Aorta (tissue), 5 donors: ENCODE results near the gene CADM3. TPM values are rescaled to one million over a fixed set of nuclear protein-coding genes. Genes with fewer than 3 reads are reported as not detected.
A peak's percentile ranks its signal among the peaks of the same experiment; 100 is the strongest.

ENCODE experiments used
- ATAC-seq: fragments of 200-7000 bp; cut with Tn5 transposase; one replicate; pipeline ENCODE4 v1.9.1; 2022; ENCODE audit warnings: moderate library complexity; ENCODE audit not compliant: low FRiP score
- DNase-seq, 2 donors: peaks; one replicate each; pipeline ENCODE4 v3.0.0-alpha.2; 2020
- H3K27ac ChIP-seq, 2 donors: one replicate each; pipeline ENCODE4 v1.5.1; 2013; ENCODE audit warnings: low read length in 2 of 2, mild to moderate bottlenecking in 2 of 2, moderate library complexity in 2 of 2, control low read depth in 1 of 2, inconsistent platforms in 1 of 2, low read depth in 1 of 2
- H3K27me3 ChIP-seq, 2 donors: one replicate each; pipeline ENCODE4 v1.6.1; 2013; ENCODE audit warnings: control low read depth in 1 of 2, low read length in 1 of 2, mild to moderate bottlenecking in 1 of 2, moderate library complexity in 1 of 2; ENCODE audit not compliant: insufficient read depth in 2 of 2, control insufficient read depth in 1 of 2
- H3K36me3 ChIP-seq, 2 donors: one replicate each; pipeline ENCODE4 v1.6.1; 2013; ENCODE audit warnings: control low read depth in 1 of 2, low read length in 1 of 2, mild to moderate bottlenecking in 1 of 2; ENCODE audit not compliant: insufficient read depth in 2 of 2, control insufficient read depth in 1 of 2
- H3K4me1 ChIP-seq, 2 donors: one replicate each; pipeline ENCODE4 v1.6.1; 2013; ENCODE audit warnings: low read length in 2 of 2, control low read depth in 1 of 2, mild to moderate bottlenecking in 1 of 2, moderate library complexity in 1 of 2; ENCODE audit not compliant: insufficient read depth in 2 of 2, control insufficient read depth in 1 of 2
- H3K4me3 ChIP-seq, 2 donors: one replicate each; pipeline ENCODE4 v1.5.1; 2013; ENCODE audit warnings: low read length in 2 of 2, control low read depth in 1 of 2, mild to moderate bottlenecking in 1 of 2
- H3K9me3 ChIP-seq: one replicate; pipeline ENCODE4 v1.6.1; 2013; ENCODE audit warnings: mild to moderate bottlenecking, low read length; ENCODE audit not compliant: control insufficient read depth
- whole genome bisulfite sequencing, 2 donors: extraction: QIAGEN DNeasy Blood & Tissue Kit; methylation state at CpG; one replicate each; pipeline ENCODE4 v1.1.7; 2013; 5-methylcytosine and 5-hydroxymethylcytosine counted together
- intact Hi-C, 2 donors: fragments of 100-400 bp; cut with DNase I; formaldehyde crosslinking; loops; one replicate each; pipeline versions ENCODE4 v1.14.2 to v1.15.0; 2022
- polyA plus RNA-seq, 2 donors: library from polyadenylated mRNA; stranded (reverse); fragments of 200-250 nt; gene quantifications; one replicate each; pipeline ENCODE4 v1.2.3, GENCODE V29; 2013
- total RNA-seq, 2 donors: library from RNA; stranded (reverse); fragmentation: NEBNext Ultra II Directional; extraction: Animal tissue kit (Norgen Biotek cat#: 25700); gene quantifications; one replicate each; pipeline ENCODE4 v1.2.1, GENCODE V29; 2021
- donor health status: healthy with polysubstance abuse.
- donor health status: Bipolar disorder and iron deficiency.
- donor health status: DM: no; HTN: no; CAD: no.
- donor health status: DM: no; HTN: no; CAD: no.
- donor health status: DM: yes; HTN: yes; CAD: no.

Gene CADM3
- total and polyA plus RNA-seq, 4 donors: 0.75 to 41.2 (median 10.9) TPM; not detected in 1

GRCh38 chr1:159180516-159180915 is 9.1 kb downstream of the CADM3 start:
- Histone ChIP-seq H3K4me1 (no peaks in the 10 kb centered on the region), H3K36me3 (no peaks in the 10 kb centered on the region), H3K27ac (no peak overlapping the region), H3K9me3 (peaks cover 2% of the 10 kb centered on the region), H3K27me3 (no peaks in the 10 kb centered on the region), H3K4me3 (no peak overlapping the region)
- intact Hi-C loops: no loop called here
- DNase-seq (no peak), ATAC-seq (no peak)
- 96 to 98% methylated on average over 2 of the region's 2 CpGs for WGBS, 2 donors

- H3K4me3 ChIP-seq: no peak overlapping the region
- no peak for ATAC-seq
- H3K4me1 ChIP-seq: no peaks in the 10 kb centered on the region
- peaks cover 2% of the 10 kb centered on the region for H3K9me3 ChIP-seq
- intact Hi-C loops: no loop called here
- no peak overlapping the region for H3K27ac ChIP-seq
- H3K36me3 ChIP-seq: no peaks in the 10 kb centered on the region
- WGBS, 2 donors: 23% methylated on average over 4 of the region's 4 CpGs
- H3K27me3 ChIP-seq: no peaks in the 10 kb centered on the region
- DNase-seq: no peak
Measured at GRCh38 chr1:159181328-159182024, 10.1 kb downstream of the CADM3 start.

DNA sequence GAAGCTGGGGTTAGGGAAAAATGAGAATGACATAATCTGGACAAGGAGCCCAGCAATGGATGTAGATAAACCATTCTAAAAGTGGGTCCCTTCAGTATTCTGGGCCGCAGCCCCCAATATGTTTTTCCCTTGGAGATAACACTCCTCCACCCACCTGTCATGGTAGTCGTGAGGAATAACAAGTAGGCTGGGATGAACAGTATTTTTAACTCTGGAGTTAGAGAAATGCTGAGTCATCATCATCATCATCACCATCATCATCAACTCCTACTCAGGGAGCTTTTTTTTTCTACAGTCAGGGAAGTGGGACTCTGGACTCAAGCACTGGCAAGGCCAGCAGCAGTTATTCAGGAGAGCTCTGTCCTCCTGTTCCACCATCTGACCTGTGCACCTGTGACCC is 12.8 kb downstream of the CADM3 start:
- Histone ChIP-seq H3K4me1 (no peaks in the 10 kb centered on the region), H3K4me3 (no peak overlapping the region), H3K27ac (no peak overlapping the region), H3K27me3 (no peaks in the 10 kb centered on the region), H3K36me3 (no peaks in the 10 kb centered on the region), H3K9me3 (peaks cover 2% of the 10 kb centered on the region)
- ATAC-seq (no peak), DNase-seq (no peak)
- intact Hi-C loops: no loop called here
- 71 to 76% methylated on average over 2 of the region's 2 CpGs for WGBS, 2 donors

- no peak overlapping the region for H3K4me3 ChIP-seq
- intact Hi-C loops: no loop called here
- DNase-seq (no peak), ATAC-seq (no peak)
- H3K36me3 ChIP-seq: no peaks in the 10 kb centered on the region
- H3K4me1 ChIP-seq: no peaks in the 10 kb centered on the region
- no peak overlapping the region for H3K27ac ChIP-seq
- peaks cover 2% of the 10 kb centered on the region for H3K9me3 ChIP-seq
- no peaks in the 10 kb centered on the region for H3K27me3 ChIP-seq
- WGBS, 2 donors: 79 to 85% methylated on average over 5 of the region's 5 CpGs
Measured at GRCh38 chr1:159185121-159185520, 13.7 kb downstream of the CADM3 start.

- no peaks in the 10 kb centered on the region for H3K4me1 ChIP-seq
- H3K4me3 ChIP-seq: no peak overlapping the region
- intact Hi-C loops: no loop called here
- no peaks in the 10 kb centered on the region for H3K9me3 ChIP-seq
- no peak for DNase-seq
- H3K27me3 ChIP-seq: no peaks in the 10 kb centered on the region
- no peak for ATAC-seq
- no peaks in the 10 kb centered on the region for H3K36me3 ChIP-seq
- 22 to 29% methylated on average over 3 of the region's 3 CpGs for WGBS, 2 donors
- no peak overlapping the region for H3K27ac ChIP-seq
Measured at GRCh38 chr1:159187033-159187432, 15.6 kb downstream of the CADM3 start.

GRCh38 chr1:159187647-159188374 is 16.4 kb downstream of the CADM3 start:
- Histone ChIP-seq H3K4me1 (no peaks in the 10 kb centered on the region), H3K4me3 (no peak overlapping the region), H3K27me3 (no peaks in the 10 kb centered on the region), H3K27ac (no peak overlapping the region), H3K9me3 (no peaks in the 10 kb centered on the region), H3K36me3 (no peaks in the 10 kb centered on the region)
- 13 to 19% methylated on average over 14 of the region's 14 CpGs for WGBS, 2 donors
- intact Hi-C loops: no loop called here
- peak; percentile 62 for ATAC-seq
- DNase-seq: no peak

DNA sequence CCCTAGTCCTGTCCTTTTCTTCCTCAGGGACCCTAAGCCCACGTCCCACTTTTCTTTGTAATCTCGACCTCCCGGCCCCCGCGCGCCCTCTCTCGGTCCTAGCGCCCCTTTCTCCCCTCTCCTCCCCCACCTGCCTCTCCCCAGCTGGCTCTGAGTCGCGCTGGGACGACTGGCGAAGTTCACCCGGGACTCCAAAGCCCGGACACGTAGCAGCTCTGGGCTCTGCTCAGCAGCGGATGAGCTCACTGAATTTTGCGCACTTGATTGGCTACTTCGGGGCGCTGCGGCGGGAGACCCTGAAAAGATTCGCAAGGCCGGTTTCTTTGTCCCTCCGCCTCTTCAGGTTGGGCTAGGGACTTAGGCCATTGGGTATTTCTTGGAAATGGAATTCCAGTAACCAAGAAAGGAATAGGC is 17.0 kb downstream of the CADM3 start:
- no peaks in the 10 kb centered on the region for H3K27me3 ChIP-seq
- no peak overlapping the region for H3K27ac ChIP-seq
- H3K9me3 ChIP-seq: no peaks in the 10 kb centered on the region
- H3K36me3 ChIP-seq: no peaks in the 10 kb centered on the region
- peak; percentile 78 for ATAC-seq
- 1% methylated on average over 24 of the region's 24 CpGs for WGBS, 2 donors
- intact Hi-C loops: no loop called here
- no peak overlapping the region for H3K4me3 ChIP-seq
- no peaks in the 10 kb centered on the region for H3K4me1 ChIP-seq
- peak; percentile 77 to 88 for DNase-seq

DNA sequence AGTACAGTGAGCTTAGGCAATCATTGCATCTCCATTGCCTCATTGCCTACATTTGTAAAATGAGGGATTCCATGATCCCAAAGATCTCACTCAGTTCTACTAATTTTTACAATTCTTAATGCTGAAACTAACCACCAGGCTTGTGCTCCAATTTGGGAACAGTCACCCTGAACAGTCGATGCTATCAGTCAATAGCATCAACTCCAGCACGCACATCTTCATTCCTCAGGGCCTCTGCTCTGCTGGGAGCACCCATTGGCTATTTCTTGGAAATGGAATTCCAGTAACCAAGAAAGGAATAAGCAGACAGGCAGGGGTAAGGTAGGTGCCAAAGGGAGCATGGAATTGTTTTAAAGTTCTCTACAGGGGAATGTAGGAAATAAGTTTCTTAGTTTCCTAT is 19.0 kb downstream of the CADM3 start:
- H3K27me3 ChIP-seq: no peaks in the 10 kb centered on the region
- no peaks in the 10 kb centered on the region for H3K36me3 ChIP-seq
- intact Hi-C loops: no loop called here
- H3K27ac ChIP-seq: no peak overlapping the region
- no peaks in the 10 kb centered on the region for H3K9me3 ChIP-seq
- no peak for DNase-seq
- H3K4me3 ChIP-seq: no peak overlapping the region
- WGBS, 2 donors: 74 to 75% methylated on average over 2 of the region's 2 CpGs
- no peaks in the 10 kb centered on the region for H3K4me1 ChIP-seq
- no peak for ATAC-seq

DNA sequence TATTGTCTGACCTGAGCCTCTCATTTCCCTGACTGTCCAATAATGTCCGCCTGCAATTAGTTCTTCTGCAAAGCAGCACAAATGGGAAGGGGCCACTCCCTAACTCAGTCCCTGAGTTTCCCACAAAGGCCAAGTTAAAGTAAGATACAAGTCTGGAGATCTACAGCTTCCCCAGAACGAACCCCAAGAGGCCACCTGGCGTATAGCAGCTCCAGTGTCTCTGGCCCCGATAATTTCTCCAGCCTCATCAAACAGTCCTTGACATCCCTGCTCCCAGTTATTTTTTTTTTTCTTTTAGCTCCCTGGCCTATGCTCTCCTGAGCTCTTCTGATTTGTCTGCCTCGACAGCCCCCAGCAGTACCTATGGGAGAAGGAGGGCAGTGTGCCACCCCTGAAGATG is 25.1 kb downstream of the CADM3 start:
- no peaks in the 10 kb centered on the region for H3K9me3 ChIP-seq
- no peaks in the 10 kb centered on the region for H3K4me1 ChIP-seq
- no peaks in the 10 kb centered on the region for H3K27me3 ChIP-seq
- ATAC-seq: no peak
- WGBS, 2 donors: 63 to 70% methylated on average over 5 of the region's 5 CpGs
- H3K27ac ChIP-seq: no peak overlapping the region
- H3K4me3 ChIP-seq: no peak overlapping the region
- H3K36me3 ChIP-seq: no peaks in the 10 kb centered on the region
- DNase-seq: no peak
- intact Hi-C loops: loop anchor here in 1 of 2 donors (5.0 kb wide), 1 partner anchor 34 kb away; no protein-coding TSS in a partner anchor
